HG03442 (cell line): ENCODE measurements around the gene EMSY.
"Not testable (repeated sequence)": the region's sequence is repeated elsewhere in the genome, so short reads cannot be mapped to it uniquely, and the experiment has no call there.

Experiments used
- ATAC-seq: cut with Tn5 transposase; IDR thresholded peaks from one replicate; pipeline ENCODE4 v1.9.1; 2021; ENCODE audit warnings: mild to moderate bottlenecking, moderate library complexity; ENCODE audit not compliant: unreplicated experiment

Gene EMSY

GRCh38 chr11:76591416-76591815, 146.6 kb downstream of the EMSY start:
- ATAC-seq: no peak

GRCh38 chr11:76592025-76592914, 147.5 kb downstream of the EMSY start:
- no peak for ATAC-seq

- no peak for ATAC-seq
Measured at GRCh38 chr11:76592961-76593360, 148.1 kb downstream of the EMSY start.

- not testable (repeated sequence) for ATAC-seq
Measured at GRCh38 chr11:76595091-76595490, 150.3 kb downstream of the EMSY start.

GRCh38 chr11:76596652-76597051, 151.8 kb downstream of the EMSY start:
- ATAC-seq: no peak

GRCh38 chr11:76597533-76598425, 153.0 kb downstream of the EMSY start:
- ATAC-seq: no peak

- ATAC-seq: peak; percentile 52
Measured at GRCh38 chr11:76598426-76598839, 153.6 kb downstream of the EMSY start.

GRCh38 chr11:76599041-76600013, 154.5 kb downstream of the EMSY start:
- no peak for ATAC-seq

- ATAC-seq: no peak
Measured at GRCh38 chr11:76600124-76600655, 155.4 kb downstream of the EMSY start.

GRCh38 chr11:76601272-76601671, 156.5 kb downstream of the EMSY start:
- ATAC-seq: no peak

GRCh38 chr11:76601724-76602123, 156.9 kb downstream of the EMSY start:
- ATAC-seq: no peak

GRCh38 chr11:76602431-76602861, 157.6 kb downstream of the EMSY start:
- no peak for ATAC-seq
